GM12875 (cell line): ENCODE measurements around the gene PRLR.

Experiments used
- H3K4me3 ChIP-seq: one replicate; pipeline ENCODE4 v1.5.1; 2011; ENCODE audit warnings: low read depth, low read length, control low read depth
- CTCF ChIP-seq: IDR thresholded peaks from 2 replicates; pipeline ENCODE4 v1.5.1; 2011; ENCODE audit warnings: low read depth, mild to moderate bottlenecking, control low read depth, inconsistent platforms, low read length, moderate library complexity, borderline replicate concordance; ENCODE audit not compliant: insufficient read depth

PRLR gene

GRCh38 chr5:35233601-35234000 lies 3.3 kb upstream of the PRLR start:
- no peak for TF ChIP-seq CTCF
- no peak overlapping the region for H3K4me3 ChIP-seq

GRCh38 chr5:35233121-35233520 lies 2.8 kb upstream of the PRLR start:
- no peak overlapping the region for H3K4me3 ChIP-seq
- no peak for TF ChIP-seq CTCF

GRCh38 chr5:35232124-35232523 lies 1.8 kb upstream of the PRLR start:
- TF ChIP-seq CTCF, result no peak
- H3K4me3 ChIP-seq, result no peak overlapping the region

GRCh38 chr5:35229076-35230037 lies 930 bp downstream of the PRLR start:
- no peak overlapping the region for H3K4me3 ChIP-seq
- TF ChIP-seq CTCF, result 0 out of 2 replicates have a peak, but pooled peaks have one; percentile 5

GRCh38 chr5:35228310-35228709 lies 2.0 kb downstream of the PRLR start:
- H3K4me3 ChIP-seq, result no peak overlapping the region
- TF ChIP-seq CTCF, result no peak

GRCh38 chr5:35227720-35228119 lies 2.6 kb downstream of the PRLR start:
- no peak overlapping the region for H3K4me3 ChIP-seq
- TF ChIP-seq CTCF, result no peak
